Pulmonary artery endothelial cell (primary cell): Measurements from ENCODE around the gene ZRANB3. TPM values are rescaled to one million over a fixed set of nuclear protein-coding genes. Genes with fewer than 3 reads are reported as not detected.
A peak's percentile ranks its signal among the peaks of the same experiment; 100 is the strongest.
"Not testable (repeated sequence)": the region's sequence is repeated elsewhere in the genome, so short reads cannot be mapped to it uniquely, and the experiment has no call there.

Experiments
- DNase-seq: peaks from one replicate; pipeline ENCODE4 v3.0.0-alpha.2; 2011; ENCODE audit warnings: low read depth, low spot score
- total RNA-seq: library from RNA; depleted of rRNA; stranded (reverse); fragments of >200 nt; gene quantifications from 2 replicates; pipeline ENCODE4 v1.2.3, GENCODE V29; 2014

ZRANB3 gene
- total RNA-seq, 1 donor from 2014 or later: 5.1 TPM

DNA sequence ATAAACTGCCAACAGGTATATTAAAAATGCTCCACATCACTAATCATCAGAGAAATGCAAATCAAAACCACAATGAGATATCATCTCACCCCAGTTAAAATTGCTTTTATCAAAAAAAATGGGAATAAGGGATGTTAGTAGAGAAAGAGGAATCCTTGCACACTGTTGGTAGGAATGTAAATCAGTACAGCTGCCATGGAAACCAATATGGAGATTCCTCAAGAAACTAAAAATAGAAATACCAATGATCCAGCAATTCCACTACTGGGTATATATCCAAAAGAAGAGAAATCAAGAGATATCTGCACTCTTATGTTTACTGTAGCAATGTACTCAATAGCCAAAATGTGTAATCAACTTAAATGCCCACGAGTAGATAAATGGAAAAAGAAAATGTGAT is 40.6 kb downstream of the ZRANB3 start:
- DNase-seq: no peak

DNA sequence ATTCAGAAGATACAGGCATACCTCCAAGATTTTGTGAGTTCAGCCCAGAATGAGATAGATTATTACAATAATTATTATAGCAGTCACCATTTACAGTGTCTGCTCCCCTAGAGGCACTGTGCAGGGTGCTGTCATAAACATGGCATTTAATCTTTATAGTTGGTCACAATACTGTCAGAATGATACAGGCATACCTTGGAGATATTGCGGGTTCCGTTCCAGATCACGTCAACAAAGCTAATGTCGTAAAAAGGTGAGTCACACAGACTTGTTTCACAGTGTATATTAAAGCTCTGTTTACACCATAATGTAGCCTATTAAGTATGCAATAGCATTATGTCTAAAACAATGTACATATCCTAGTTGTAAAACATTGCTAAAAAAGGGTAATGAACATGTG is 45.6 kb downstream of the ZRANB3 start:
- DNase-seq: no peak

DNA sequence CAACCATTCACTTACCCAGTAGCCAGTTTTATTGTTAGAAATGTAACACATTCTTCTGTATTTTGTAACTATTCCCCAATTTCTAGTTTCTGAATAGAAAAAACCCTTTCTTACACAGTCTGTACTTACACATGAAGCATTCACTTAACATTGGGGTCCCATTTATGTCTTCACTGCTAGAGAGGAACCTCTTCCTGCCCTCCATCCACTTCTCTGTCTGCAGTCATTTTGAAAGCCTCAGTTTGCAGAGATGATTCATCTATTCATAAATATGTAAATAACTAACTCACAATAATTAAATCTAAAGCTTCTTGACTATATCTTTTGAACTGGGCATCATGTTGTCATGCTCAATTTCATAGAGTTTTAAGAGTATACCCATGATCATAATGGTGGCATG is 55.9 kb downstream of the ZRANB3 start:
- DNase-seq: no peak

DNA sequence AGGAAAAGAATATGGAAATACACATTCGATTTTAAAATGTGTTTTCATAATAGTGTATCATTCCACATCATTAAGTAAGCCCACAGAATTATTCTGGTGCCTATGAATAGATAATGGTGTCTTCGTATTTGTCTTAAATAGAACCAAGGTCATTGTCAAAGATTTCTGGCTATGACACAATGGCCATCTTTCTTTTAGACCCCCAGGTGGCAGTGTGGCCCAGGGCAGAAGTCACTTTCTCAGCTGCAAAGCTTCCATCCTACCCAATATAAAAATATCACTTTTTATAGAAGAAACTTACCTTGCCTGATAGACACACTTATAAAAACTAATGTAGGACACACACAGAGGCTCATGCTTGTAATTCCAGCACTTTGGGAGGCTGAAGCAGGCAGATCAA is 57.5 kb downstream of the ZRANB3 start:
- DNase-seq: peak; percentile 0

- DNase-seq: no peak
Observed at GRCh38 chr2:135471106-135471505, 59.9 kb downstream of the ZRANB3 start.

GRCh38 chr2:135457279-135457678 is 73.7 kb downstream of the ZRANB3 start:
- DNase-seq: no peak

DNA sequence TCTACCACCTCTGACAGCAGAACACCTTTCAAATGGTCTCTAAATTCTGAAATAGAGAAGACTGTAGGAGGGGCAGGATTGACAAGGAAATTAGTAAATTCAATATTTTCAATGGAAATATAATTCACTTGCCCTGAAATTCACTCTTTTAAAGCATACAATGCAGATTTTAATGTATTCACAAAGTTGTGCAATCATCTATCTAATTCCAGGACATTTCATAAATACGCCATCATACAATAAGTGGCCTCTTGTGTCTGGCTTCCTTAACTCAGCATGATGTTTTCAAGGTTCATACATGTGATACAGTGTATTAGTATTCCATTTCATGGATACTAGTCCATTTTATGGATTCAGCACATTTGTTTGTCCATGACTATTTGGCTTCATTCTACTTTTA is 74.2 kb downstream of the ZRANB3 start:
- DNase-seq: no peak

- no peak for DNase-seq
Observed at GRCh38 chr2:135456431-135456830, 74.6 kb downstream of the ZRANB3 start.

GRCh38 chr2:135454608-135455007 is 76.4 kb downstream of the ZRANB3 start:
- no peak for DNase-seq

GRCh38 chr2:135453027-135453426 is 78.0 kb downstream of the ZRANB3 start:
- not testable (repeated sequence) for DNase-seq

GRCh38 chr2:135451966-135452365 is 79.1 kb downstream of the ZRANB3 start:
- DNase-seq: no peak

DNA sequence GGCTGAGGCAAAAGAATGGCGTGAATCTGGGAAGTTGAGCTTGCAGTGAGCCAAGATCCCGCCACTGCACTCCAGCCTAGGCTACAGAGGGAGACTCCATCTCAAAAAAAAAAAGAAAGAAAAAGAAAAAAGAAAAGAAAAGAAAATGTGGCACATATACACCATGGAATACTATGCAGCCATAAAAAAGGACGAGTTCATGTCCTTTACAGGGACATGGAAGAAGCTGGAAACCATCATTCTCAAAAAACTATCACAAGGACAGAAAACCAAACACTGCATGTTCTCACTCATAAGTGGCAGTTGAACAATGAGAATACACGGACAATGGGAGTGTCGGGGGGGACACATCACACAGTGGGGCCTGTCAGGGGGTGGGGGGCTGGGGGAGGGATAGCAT is 88.0 kb downstream of the ZRANB3 start:
- not testable (repeated sequence) for DNase-seq

DNA sequence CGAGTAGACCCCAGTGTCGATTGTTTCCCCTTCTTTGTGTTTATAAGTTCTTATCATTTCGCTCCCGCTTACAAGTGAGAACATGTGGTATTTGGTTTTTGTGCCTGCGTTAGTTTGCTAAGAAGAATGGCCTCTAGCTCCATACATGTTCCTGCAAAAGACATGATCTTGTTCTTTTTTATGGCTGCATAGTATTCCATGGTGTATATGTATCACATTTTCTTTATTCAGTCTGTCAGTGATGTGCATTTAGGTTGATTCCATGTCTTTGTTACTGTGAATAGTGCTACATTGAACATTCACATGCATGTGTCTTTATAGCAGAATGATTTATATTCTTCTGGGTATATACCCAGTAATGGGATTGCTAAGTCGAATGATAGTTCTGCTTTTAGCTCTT is 95.9 kb downstream of the ZRANB3 start:
- not testable (repeated sequence) for DNase-seq

GRCh38 chr2:135424849-135425248 is 106.2 kb downstream of the ZRANB3 start:
- DNase-seq: no peak

- DNase-seq: no peak
Observed at GRCh38 chr2:135422898-135423297, 108.1 kb downstream of the ZRANB3 start.

GRCh38 chr2:135411646-135412045 is 119.4 kb downstream of the ZRANB3 start:
- DNase-seq: no peak

DNA sequence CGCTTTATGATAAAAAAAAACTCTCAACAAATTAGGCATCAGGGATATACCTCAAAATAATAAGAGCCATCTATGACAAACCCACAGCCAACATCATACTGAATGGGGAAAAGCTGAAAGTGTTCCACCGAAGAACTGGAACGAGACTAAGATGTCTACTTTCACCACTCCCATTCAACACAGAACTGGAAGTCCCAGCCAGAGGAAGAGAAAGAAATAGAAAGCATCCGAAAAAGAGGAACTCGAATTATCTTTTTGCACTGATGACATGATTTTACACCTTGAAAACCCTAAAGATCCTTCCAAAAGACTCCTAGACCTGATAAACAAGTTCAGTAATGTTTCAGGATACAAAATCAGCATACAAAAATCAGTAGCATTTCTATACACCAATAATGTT is 121.6 kb downstream of the ZRANB3 start:
- DNase-seq: no peak

DNA sequence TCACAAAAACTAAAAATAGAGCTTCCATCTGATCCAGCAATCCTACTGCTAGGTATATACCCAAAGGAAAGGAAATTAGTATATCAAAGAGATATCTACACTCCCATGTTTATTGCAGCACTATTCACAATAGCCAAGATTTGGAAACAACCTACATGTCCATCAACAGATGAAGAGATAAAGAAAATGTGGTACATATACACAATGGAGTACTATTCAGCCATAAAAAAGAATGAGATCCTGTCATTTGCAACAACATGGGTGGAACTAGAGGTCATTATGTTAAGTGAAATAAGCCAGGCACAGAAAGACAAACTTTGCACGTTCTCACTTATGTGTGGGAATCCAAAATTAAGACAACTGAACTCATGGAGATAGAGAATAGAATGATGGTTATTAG is 134.8 kb downstream of the ZRANB3 start:
- DNase-seq: not testable (repeated sequence)

- DNase-seq: no peak
Observed at GRCh38 chr2:135386993-135387392, 144.0 kb downstream of the ZRANB3 start.

DNA sequence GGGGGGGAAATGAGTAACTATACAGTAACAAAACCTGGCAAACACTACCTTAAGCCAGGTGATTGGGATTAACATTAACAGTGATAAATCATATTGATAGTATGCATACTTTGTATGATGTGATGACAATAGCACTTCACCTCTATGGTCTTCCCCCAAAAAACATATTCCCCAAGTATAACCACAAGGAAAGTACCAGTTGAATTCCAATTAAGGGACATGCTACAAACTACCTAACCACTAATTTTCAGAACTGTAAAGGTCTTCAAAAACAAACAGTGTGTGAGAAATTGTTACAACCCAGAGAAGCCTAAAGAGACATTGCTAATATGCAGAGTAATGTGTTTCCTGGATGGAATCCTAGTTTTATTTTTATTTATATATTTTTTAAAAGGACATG is 152.4 kb downstream of the ZRANB3 start:
- no peak for DNase-seq

DNA sequence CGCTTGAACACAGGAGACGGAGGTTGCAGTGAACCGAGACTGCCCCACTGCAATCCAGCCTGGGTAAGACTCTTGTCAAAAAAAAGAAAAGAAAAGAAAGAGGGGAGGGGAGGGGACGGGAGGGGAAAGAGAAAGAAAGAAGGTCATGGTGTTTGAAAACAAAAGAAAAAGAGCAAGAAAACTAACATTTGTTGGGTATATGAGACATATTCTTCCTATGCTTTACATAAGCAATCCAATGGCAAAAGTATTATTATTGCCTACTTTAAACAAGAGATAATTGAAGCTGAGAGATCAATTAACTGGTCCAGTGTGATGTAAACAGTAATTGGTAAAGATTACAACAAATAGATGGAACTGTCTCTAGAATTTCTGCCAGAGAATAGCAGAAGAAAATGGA is 157.3 kb downstream of the ZRANB3 start:
- DNase-seq: no peak

GRCh38 chr2:135349941-135350340 is 181.1 kb downstream of the ZRANB3 start:
- DNase-seq: no peak

DNA sequence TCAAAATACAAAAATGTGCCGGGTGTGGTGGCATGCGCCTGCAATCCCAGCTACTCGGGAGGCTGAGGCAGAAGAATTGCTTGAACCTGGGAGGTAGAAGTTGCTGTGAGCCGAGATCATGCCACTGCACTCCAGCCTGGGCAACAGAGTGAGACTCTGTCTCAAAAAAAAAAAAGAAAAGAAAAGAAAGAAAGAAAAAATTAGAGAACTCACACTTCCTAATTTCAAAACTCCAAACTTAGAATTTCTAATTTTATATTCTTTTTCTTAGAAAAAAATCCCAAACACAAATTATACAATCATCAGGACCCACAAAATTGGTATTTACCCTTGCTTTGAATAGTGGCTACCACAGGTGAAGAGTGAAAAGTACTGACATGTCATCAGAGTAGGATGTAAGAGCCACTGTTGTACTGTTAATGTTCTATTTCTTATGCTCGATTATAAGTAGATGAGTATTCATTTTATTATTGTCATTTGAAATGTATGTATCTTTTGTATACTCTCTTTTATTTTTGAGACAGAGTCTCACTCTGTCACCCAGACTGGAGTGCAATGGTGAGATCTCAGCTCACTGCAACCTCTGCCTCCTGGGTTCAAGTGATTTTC is 182.8 kb downstream of the ZRANB3 start:
- not testable (repeated sequence) for DNase-seq

- no peak for DNase-seq
Observed at GRCh38 chr2:135337071-135337470, 193.9 kb downstream of the ZRANB3 start.
